GM18858 (cell line): ENCODE measurements around the gene FAIM.
"Not testable (repeated sequence)": the region's sequence is repeated elsewhere in the genome, so short reads cannot be mapped to it uniquely, and the experiment has no call there.

Source experiments
- ATAC-seq: cut with Tn5 transposase; IDR thresholded peaks from one replicate; pipeline ENCODE4 v1.9.1; 2021; ENCODE audit not compliant: unreplicated experiment

The FAIM gene

DNA sequence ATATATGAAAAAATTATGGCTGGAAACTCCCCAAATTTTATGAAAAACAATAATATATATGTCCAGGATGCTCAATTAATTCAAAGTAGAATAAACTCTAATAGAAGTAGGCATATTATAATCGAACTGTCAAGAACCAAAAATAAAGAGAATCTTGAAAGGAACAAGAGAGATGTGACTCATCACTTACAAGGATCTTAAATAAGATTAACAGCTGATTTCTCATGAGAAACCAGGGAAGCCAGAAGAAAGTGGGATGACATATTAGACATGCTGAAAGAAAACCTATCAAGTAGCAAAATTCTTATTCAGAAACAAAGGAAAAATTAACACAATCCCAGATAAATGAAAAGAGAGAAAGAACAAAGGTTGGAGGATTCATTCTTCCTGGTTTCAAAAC, 66.8 kb downstream of the FAIM start:
- no peak for ATAC-seq

DNA sequence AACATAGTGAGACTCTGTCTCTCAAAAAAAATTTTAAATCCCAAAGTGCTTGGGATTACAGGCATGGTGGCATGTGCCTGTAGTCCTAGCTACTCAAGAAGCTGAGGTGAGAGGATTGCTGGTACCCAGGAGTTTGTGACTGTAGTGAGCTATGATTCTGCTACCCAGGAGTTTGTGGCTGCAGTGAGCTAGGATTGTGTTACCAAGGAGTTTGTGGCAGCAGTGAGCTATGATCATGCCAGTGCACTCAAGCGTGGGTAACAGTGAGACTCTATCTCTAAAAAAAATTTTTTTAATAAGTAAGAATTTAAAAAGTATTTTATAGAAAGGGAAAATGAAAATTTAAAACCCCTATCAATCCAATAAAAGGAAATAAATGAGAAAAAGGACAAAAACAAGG, 69.5 kb downstream of the FAIM start:
- no peak for ATAC-seq

DNA sequence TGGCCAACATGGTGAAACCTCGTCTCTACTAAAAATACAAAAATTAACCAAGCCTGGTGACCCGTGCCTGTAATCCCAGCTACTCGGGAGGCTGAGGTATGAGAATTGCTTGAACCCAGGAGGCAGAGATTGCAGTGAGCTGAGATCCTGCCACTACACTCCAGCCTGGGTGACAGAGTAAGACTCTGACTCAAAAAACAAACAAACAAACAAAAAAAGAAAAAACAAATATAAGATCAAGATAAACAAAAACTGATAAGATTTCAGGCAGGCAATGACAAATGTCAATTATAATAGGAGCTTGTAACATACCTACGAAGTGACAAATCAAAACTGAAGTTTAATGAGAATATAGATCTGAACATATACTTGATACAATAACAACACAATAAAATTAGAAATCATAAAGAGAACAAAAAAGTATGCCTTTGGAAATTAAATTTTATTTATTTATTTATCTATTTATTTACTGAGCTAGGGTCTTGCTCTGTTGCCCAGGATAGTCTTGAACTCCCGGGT, 70.4 kb downstream of the FAIM start:
- ATAC-seq = no peak

DNA sequence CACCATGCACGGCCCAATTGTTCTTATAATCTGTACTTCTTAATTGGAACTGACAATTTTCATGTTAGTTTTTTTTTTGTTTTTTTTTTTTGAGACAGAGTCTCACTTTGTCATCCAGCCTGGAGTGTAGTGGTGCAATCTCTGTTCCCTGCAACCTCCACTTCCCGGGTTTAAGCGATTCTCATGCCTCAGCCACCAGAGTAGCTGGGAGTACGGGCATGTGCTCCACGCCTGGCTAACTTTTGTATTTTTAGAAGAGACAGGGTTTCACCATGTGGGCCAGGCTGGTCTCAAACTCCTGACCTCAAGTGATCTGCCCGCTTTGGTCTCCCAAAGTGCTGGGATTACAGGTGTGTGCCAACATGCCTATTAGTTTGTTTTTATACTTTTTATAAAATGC, 72.4 kb downstream of the FAIM start:
- ATAC-seq = not testable (repeated sequence)

DNA sequence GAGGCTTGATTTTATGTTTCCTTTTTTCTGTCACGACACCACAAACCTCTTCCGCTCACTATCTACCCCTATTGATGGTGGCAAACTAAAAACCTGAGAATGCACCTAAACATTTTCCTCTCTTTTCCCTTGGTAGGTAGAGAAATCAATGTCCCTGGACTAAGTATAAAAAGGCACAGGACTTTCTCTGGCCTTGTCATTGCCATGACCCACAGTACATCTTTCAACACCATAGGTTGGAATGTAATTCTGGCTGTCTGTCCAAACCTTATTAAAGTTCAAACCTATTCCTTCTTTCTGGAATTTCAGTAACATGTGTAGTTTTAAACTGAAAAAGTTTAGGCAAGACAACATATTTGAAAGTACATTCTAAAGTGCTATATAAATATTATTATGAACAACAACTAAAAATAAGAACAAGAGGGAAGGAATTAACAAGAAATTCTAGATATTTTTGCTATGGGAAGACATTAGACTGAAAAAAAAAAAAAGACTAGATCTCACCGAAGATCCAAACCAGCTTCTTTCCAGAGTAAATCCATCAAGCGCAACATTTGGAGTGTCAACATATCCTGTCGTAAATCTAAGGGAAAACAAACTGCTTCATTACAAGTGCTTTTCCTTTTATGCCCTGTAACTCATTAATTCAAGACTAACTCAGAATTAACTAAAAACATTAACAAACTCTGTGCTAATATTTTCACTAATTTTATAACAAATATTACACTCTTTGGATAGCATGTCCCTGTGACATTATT, 73.1 kb downstream of the FAIM start:
- no peak for ATAC-seq

DNA sequence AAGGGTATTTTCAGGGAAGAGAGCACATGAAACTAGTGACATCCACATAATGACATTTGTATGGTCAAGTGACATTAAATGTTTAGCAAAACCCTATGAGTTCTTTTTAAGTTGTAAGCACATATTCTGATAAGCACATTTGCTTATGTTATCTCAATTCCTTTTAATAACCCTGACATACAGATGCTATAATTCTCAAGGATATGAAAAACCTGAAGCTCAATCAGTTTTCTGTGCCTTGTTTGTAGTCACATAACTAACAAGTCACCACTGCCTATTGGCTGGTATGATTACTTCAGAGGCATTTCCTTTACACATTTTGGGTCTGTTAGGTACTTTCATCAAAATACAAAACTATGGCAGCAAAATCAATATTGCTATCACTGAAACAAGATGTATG, 74.1 kb downstream of the FAIM start:
- ATAC-seq = no peak
